ENCODE measurements around the gene FCGR3A.
"Not testable (repeated sequence)": the region's sequence is repeated elsewhere in the genome, so short reads cannot be mapped to it uniquely, and the experiment has no call there.

- not testable (repeated sequence) for TF ChIP-seq CTCF (conservative IDR thresholded peaks at IDR 0.05 in 1 of 2, IDR thresholded peaks at IDR 0.05 in 1 of 2; ENCODE audit: extremely low read depth in 1 of 2, insufficient read depth in 1 of 2, low read depth in 1 of 2, low read length in 2 of 2); EZH2 (IDR thresholded peaks at IDR 0.05; ENCODE audit: borderline replicate concordance, low read length)
Observed at GRCh38 chr1:161579856-161580507, 30.4 kb upstream of the FCGR3A start.
